HG03439 (cell line): Measurements from ENCODE around the gene NMNAT2.

Experiments used
- ATAC-seq: cut with Tn5 transposase; IDR thresholded peaks from one replicate; pipeline ENCODE4 v1.9.1; 2021; ENCODE audit warnings: mild to moderate bottlenecking, moderate library complexity; ENCODE audit not compliant: unreplicated experiment

Gene NMNAT2

DNA sequence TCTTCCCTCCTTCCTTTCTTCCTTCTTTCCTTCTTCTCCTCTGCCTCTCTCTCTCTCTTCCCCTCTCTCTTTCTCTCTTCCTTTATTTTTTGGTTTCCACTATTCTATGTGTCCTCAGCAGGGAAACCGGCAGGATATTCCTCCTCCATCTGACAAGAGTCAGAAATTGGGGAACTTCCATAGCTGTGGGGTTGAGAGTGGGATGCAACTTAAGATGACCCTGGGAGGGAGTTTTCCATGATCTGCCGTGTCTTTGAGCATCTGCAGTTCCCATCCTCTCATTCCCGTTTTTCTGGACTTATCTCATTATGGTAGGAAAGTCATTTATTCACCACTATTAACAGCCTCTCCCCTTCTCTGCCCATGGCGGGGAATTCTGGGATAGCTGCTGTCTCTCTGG lies 98.6 kb downstream of the NMNAT2 start:
- ATAC-seq, result no peak

DNA sequence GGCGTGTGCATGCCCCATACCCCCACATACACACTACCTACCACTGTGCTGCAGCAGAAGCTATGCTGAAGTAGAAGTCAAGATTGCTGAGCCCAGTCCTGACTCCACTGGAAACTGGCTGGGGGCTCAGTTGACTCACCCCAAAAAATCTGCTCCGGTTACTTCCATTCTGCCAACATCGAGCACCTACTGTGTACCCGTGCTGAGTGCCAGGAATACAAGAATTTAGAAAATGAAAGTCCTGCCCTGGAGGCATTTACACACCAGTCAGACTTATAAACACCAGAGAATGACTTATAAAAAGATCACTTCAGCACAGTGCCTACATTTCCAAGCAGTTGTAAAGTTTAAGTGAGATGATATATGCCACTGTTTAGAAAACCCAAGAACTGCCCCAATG lies 99.1 kb downstream of the NMNAT2 start:
- no peak for ATAC-seq

DNA sequence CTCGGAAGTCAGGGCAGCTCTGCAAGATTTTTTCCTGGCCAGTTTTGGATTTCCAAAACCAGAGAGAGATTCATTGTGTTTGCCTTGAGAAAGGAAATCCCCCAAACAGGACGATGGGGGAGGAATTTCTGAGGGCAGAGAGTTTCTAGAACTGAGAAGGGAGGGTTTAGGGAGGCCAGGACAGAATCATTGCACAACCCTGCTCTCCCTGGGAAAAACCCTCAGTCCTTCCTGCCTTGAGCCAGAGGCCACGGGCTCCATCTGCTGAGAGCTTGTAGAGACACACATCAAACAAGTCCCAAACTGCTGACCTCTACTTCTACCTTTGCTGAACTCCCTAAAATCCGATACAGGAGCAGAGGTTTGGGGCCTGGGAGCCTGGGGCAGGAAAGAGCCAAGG lies 99.7 kb downstream of the NMNAT2 start:
- ATAC-seq, result peak; percentile 60

GRCh38 chr1:183315991-183316758 lies 102.0 kb downstream of the NMNAT2 start:
- no peak for ATAC-seq

- ATAC-seq, result no peak
Observed at GRCh38 chr1:183313063-183313462, 105.1 kb downstream of the NMNAT2 start.

- ATAC-seq, result no peak
Observed at GRCh38 chr1:183310753-183311479, 107.3 kb downstream of the NMNAT2 start.

DNA sequence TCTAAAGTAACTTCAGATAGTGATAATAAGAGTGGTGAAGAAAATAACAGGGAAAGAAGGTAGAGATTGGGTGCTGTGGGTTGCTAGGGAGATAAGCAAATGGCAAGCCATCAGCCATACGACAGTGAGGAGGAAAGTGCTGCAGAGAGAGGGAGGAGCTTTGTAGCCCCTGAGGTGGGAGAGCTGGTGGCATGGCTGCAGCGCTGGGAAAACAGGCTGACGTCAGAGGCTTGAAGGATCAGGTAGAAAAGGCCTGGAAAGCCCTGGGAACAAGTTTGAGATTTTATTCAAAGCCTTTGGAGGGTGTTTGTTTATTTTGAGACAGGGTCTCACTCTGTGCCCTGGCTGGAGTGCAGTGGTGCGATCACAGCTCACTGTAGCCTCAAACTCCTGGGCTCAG lies 109.5 kb downstream of the NMNAT2 start:
- no peak for ATAC-seq

DNA sequence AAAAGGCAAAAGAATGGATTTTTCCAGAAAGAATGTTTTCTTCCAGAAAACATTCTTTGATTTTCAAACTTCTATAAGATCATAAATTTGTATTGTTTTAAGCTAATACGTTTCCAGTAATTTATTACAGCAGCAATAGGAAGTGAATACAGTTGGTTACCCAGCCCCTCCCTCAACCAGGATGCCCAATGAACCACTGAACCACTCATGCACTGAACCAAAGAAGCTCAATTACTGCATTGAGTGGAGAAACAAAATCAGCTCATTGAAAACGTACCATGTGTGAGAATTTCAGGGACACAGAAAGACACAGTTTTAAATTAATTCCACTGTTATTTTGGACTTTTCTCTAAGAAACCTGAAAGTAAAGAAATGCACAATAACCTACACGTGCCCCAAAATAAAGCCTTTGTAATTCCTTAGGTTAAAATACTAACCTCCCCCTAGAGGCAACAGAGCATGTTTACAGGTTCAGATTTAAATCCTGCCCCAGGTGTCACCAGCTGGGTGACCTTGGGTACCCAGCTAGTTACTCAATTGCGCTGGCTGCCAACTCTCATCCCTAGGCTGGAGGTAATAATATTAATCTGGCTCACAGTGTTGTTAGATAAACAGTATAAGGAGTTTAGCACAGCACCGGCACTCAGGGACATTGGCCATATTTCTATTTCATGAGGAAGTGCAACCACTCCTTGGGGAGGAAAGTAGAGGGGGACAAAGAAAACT lies 111.7 kb downstream of the NMNAT2 start:
- ATAC-seq, result no peak

DNA sequence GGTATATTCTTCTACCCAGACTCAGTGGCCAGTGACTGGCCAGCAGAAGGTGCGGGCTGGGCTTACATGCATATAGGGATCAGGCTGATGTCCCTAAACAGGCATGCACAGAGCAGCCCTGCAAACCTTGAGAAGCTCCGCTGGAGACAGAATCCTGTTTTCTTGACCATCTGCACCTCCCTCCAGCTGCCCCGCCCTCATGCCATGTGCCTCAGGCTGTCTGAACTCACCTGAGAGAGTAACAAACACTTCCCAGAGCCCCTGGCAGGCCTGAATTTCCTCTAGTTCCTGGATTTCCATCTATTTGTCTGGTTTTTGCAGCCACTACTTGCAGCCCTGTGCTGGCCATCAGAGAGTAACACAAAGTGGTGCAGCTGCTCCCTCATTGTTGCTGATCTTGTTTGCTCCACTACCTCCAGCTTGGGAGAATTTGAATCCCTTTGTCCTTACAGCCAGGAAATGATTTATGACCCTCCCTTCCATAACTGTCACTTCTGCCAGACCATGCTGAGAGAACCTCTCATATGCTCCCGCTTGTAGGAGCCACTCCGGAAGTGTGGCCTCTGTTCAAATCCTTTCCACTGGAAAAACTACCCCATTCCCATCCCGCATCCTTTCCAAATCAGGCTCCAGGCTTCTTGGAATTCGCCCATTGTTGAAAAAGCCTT lies 113.6 kb downstream of the NMNAT2 start:
- ATAC-seq, result no peak

GRCh38 chr1:183303901-183304300 lies 114.3 kb downstream of the NMNAT2 start:
- no peak for ATAC-seq

DNA sequence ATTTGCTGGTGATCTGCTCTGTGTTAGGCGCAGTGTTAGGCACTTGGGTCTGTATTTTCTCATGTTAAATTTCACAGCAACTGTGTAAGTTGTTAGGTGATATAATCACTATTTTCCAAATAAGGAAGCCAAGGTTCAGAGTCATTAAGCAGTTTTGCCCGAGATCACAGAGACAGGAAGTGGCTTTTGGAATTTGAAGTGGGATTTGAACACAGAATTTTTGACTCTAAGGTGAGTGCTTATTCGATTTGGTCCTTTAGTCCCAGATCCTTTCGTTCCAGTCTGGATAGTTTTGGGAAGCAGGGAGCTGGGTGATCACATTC lies 114.9 kb downstream of the NMNAT2 start:
- ATAC-seq, result no peak

- ATAC-seq, result no peak
Observed at GRCh38 chr1:183302452-183303322, 115.5 kb downstream of the NMNAT2 start.

DNA sequence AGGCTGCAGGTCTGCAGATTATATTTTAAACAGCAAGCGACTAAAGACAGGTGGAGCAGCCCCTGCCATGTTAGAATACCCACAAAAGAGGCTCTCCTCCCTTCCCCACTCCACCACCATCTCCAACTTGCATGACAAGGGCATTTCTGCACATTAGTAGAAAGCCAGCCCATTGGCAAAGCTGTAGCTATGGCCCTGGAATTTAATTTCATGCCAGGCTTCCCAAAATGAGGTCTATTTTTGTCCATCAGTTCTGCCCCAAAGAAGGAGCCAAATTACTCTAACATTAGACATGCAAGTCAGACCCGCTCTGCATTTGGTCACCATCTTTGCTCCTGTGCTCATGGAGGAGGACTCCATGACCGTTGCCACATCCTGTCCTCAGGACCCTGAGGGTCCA lies 116.9 kb downstream of the NMNAT2 start:
- no peak for ATAC-seq

DNA sequence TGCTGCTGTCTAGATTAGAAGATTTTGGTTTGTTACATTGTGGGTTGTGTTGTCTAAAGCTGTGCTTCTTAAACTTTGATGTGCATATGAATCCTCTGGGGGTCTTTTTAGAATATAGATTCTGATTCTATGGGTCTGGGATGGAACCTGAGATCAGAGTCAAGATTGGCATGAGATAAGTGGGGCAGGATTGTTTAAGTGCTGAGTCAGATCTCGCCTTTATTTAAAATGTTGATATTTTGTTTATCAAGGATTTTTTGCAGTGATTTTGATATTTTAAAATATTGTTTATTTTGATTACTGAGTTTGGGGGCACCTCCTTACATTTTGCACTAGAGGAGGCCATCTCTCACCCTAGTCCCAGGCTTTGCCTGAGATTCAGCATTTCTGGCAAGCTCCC lies 117.4 kb downstream of the NMNAT2 start:
- no peak for ATAC-seq

- ATAC-seq, result no peak
Observed at GRCh38 chr1:183300395-183300794, 117.8 kb downstream of the NMNAT2 start.

DNA sequence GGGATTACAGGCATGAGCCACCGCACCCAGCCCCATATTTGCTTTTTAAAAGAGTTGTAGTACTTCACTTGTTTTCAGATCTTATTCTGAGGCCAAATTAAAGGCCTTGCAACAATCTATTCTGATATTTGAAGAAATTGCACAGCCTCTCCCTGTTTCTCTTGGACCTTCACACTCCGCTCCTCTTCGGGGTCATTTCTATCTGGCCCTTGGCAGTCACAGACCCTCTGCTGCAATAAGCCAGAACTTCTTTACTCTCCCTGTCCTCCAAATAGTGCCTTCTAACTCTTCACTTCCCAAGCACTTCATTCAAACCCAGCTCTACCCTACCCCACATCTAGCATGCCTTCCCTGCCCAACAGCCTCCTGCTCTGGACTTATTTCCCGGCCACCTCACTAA lies 121.4 kb downstream of the NMNAT2 start:
- ATAC-seq, result no peak

DNA sequence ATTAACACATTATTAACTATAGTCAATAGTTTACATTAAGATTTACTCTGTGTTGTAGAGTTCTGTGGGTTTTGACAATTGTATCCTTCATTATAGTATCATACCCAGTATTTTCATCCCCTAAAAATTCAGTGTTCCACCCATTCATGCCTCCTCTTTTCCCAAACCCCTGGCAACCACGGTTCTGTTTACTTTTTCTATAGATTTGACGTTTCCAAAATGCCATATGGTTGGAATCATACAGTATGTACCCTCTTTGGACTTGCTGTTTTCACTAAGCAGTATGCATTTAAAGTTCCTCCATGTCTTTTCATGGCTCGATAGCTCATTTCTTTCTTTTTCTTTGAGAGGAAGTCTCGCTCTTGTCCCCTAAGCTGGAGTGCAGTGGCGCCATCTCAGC lies 122.7 kb downstream of the NMNAT2 start:
- ATAC-seq, result no peak

- ATAC-seq, result no peak
Observed at GRCh38 chr1:183293876-183294275, 124.3 kb downstream of the NMNAT2 start.

DNA sequence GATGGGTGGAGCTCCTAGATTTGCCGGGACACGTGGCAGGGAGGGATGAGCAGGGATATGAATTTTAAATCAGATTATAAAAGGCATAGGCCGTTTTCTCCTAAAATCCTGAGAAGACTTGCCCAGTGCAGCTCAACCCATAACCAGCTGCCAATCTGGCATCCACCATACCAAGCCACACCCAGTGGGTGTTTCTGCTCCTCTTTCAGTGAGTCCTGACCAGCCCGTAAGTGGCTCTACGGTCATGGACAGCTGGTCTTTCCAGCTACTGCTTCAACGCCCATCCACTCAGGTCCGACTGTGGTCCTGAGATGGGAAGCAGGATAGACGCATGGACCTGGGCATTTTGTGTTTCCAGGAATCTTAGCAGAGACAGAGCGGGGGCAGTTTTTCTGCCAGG lies 124.9 kb downstream of the NMNAT2 start:
- ATAC-seq, result no peak

GRCh38 chr1:183291802-183292514 lies 126.2 kb downstream of the NMNAT2 start:
- ATAC-seq, result no peak
